NCI-H1417 treated with DMSO at 0.1 percent for 48 hours (cell line): ENCODE measurements around the gene PHOSPHO1.
"Not testable (repeated sequence)": the region's sequence is repeated elsewhere in the genome, so short reads cannot be mapped to it uniquely, and the experiment has no call there.

ENCODE experiments used
- DNase-seq: peaks from one replicate; lab custom pipeline; 2025; lab: John Stamatoyannopoulos, UW

Gene PHOSPHO1

GRCh38 chr17:49230636-49231562 lies at the start of gene PHOSPHO1:
Gene PHOSPHO1, minus strand, starts transcription at chr17:49230787. Its CDS starts 4,096 bp downstream, at chr17:49226691.
- no peak for DNase-seq

- DNase-seq: no peak
Observed at GRCh38 chr17:49280061-49280460, 49.5 kb upstream of the PHOSPHO1 start.

- not testable (repeated sequence) for DNase-seq
Observed at GRCh38 chr17:49279263-49280015, 48.9 kb upstream of the PHOSPHO1 start.

- DNase-seq: no peak
Observed at GRCh38 chr17:49278076-49278475, 47.5 kb upstream of the PHOSPHO1 start.

GRCh38 chr17:49277638-49278037 lies 47.1 kb upstream of the PHOSPHO1 start:
- no peak for DNase-seq

- DNase-seq: not testable (repeated sequence)
Observed at GRCh38 chr17:49275981-49276380, 45.4 kb upstream of the PHOSPHO1 start.

GRCh38 chr17:49269356-49269755 lies 38.8 kb upstream of the PHOSPHO1 start:
- no peak for DNase-seq

- no peak for DNase-seq
Observed at GRCh38 chr17:49267912-49268311, 37.3 kb upstream of the PHOSPHO1 start.

- no peak for DNase-seq
Observed at GRCh38 chr17:49266233-49266632, 35.6 kb upstream of the PHOSPHO1 start.

- DNase-seq: not testable (repeated sequence)
Observed at GRCh38 chr17:49261540-49261939, 31.0 kb upstream of the PHOSPHO1 start.

- DNase-seq: no peak
Observed at GRCh38 chr17:49260817-49261291, 30.3 kb upstream of the PHOSPHO1 start.

GRCh38 chr17:49260011-49260816 lies 29.6 kb upstream of the PHOSPHO1 start:
- DNase-seq: no peak

GRCh38 chr17:49259663-49260010 lies 29.1 kb upstream of the PHOSPHO1 start:
- DNase-seq: no peak

- DNase-seq: no peak
Observed at GRCh38 chr17:49258394-49258793, 27.8 kb upstream of the PHOSPHO1 start.

- DNase-seq: no peak
Observed at GRCh38 chr17:49255125-49255524, 24.5 kb upstream of the PHOSPHO1 start.

- no peak for DNase-seq
Observed at GRCh38 chr17:49254066-49254465, 23.5 kb upstream of the PHOSPHO1 start.

GRCh38 chr17:49252148-49252695 lies 21.6 kb upstream of the PHOSPHO1 start:
- no peak for DNase-seq

- no peak for DNase-seq
Observed at GRCh38 chr17:49249890-49250522, 19.4 kb upstream of the PHOSPHO1 start.

- no peak for DNase-seq
Observed at GRCh38 chr17:49249292-49249794, 18.8 kb upstream of the PHOSPHO1 start.

GRCh38 chr17:49247944-49248343 lies 17.4 kb upstream of the PHOSPHO1 start:
- DNase-seq: no peak

- DNase-seq: no peak
Observed at GRCh38 chr17:49244839-49245238, 14.3 kb upstream of the PHOSPHO1 start.
